Superior temporal gyrus (tissue), 1 donor: ENCODE results near the gene CREB5.
"Not testable (repeated sequence)": the region's sequence is repeated elsewhere in the genome, so short reads cannot be mapped to it uniquely, and the experiment has no call there.

Experiments used
- DNase-seq: peaks from one replicate; pipeline ENCODE4 v3.0.0-alpha.2; 2016; ENCODE audit errors: extremely low spot score

The CREB5 gene

DNA sequence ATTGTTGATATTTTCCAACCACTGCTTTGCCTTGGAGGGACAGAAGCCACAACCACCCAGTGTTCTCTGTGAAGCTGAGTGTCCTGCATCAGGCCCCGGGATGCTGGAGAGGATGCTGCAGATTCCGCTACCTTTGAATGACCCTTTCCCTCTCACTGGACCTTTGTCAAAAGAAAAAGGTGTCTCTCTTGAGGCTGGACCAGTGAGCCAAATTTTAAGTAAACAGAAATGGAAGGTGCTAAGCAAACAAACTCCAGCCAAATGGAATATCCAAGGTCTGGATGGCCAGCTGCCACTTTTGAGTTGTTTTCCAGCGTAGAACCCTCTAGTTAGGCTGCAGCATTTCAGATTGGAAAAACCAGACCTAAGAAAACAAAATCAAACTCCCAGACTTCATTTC is 400.3 kb downstream of the CREB5 start:
- DNase-seq: no peak

DNA sequence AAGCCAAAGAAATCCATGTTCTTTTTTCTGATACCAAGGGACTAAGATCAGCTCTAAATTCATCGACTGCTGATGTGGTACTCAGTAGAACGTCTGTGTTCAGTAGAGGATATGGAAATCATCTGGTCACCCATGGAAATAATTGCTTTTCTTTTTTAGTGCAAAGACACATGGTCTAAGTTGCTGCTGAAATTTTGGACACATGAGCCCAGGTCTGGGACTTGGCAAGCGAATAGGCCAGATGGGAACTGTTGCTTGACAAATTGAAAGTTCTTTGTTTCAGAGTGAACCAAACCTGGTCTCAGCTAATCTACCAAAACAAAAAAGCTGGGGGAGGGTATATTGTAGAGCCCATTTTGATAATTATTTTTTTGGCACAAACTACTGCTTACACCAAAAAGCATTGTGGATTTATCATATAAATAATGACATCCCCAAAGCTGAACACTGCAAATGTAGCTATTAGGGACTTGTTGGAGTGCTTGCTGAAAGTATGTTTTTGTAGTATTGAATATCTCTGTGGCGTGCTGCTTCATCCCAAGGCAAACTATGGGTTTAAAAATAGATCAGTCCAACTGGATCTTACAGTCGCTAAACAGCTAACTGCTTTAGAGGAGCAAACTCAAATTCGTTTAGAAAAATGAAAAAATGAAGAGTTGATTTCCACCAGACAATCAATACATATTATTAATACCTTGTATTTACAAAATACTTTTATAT is 401.1 kb downstream of the CREB5 start:
- DNase-seq: no peak

GRCh38 chr7:28815369-28815927 is 403.1 kb downstream of the CREB5 start:
- no peak for DNase-seq

- DNase-seq: no peak
Measured at GRCh38 chr7:28815928-28816373, 403.6 kb downstream of the CREB5 start.

DNA sequence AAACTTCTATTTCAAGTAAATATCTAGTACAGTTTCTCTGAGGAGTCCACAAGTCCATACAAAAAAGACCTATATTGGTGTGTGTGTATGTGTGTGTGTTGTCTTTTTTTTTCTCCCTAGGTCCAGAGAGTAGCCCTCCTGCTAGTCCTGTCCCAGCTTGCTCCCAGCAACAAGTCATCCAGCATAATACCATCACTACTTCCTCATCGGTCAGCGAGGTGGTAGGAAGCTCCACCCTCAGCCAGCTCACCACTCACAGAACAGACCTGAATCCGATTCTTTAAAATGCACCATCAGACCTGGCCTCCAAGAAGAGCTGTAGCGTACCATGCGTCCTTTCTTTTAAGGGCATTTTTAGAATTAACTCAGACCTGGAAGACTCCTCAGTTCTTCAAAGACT is 406.7 kb downstream of the CREB5 start:
- no peak for DNase-seq

- DNase-seq: no peak
Measured at GRCh38 chr7:28823582-28823981, 411.3 kb downstream of the CREB5 start.

DNA sequence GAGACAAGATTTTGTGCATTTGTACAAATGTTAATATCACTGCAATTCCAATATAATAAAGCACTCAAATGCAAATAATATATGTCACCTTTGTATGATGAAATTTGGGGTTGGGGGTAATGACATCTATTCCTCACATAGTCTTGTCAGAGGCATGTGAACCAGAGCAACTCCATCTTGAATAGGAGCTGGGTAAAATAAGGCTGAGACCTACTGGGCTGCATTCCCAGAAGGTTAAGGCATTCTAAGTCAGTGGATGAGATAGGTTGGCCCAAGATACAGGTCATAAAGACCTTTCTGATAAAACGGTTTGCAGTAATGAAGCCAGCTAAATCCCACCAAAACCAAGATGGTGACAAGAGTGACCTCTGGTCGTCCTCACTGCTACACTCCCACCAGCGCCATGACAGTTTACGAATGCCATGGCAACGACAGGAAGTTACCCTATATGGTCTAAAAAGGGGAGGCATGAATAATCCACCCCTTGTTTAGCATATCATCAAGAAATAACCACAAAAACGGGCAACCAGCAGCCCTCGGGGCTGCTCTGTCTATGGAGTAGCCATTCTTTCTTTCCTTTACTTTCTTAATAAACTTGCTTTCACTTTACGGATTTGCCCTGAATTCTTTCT is 413.6 kb downstream of the CREB5 start:
- not testable (repeated sequence) for DNase-seq

DNA sequence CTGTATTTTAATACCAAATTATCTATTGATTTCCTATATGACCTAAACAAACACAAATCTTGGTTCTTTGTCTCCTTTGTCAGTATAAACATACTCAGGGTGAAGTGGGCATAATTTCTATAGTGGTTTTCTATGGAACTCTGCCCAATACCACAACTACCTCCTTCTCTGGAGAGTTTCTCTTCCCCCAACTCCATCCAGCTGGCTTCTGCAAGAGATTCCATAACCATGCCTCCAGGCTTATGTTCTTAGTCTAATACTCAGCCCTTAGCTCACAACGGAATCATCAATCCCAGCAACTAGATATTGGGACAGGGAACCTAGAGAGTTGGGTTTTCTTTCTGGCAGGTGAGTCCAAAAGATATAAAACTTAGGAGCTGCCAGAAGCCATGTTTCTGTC is 418.5 kb downstream of the CREB5 start:
- DNase-seq: no peak

- no peak for DNase-seq
Measured at GRCh38 chr7:28832669-28833068, 420.4 kb downstream of the CREB5 start.

DNA sequence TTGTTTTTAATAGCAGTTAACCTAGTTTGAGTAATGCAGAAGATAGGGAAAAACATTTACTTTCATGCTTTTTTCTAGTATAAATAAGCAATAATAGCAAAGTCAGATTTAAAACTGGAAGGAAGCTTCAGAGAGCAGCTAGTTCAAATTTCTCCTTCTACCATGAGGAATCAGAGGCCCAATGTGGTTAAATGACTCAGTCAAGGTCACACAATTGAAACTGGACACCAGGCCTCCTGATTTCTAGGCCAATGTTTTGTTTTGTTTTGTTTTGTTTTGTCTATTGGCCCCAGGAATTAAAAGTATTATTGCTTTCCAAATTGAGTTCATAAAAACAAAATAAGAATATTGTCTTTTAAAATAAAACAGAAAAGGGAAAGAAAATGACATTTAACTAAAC is 423.5 kb downstream of the CREB5 start:
- no peak for DNase-seq

DNA sequence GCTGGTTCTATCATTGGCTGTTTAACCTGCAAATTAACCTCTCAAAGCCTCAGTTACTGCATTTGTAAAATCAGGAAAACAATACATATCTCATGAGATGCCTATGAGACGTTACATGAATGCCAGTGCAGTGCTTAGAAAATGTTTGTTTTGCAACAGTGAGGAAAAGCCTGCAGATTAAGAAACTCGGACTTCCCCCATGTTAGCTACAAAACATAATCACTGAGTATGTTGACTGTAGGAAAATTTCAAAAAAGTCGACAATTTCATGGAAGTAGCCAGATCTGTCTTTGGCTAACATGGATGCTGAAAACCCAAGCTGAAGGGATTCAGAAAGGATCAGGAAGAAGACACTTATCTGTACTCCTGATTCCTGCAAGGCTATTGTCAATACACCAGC is 424.4 kb downstream of the CREB5 start:
- DNase-seq: no peak

- no peak for DNase-seq
Measured at GRCh38 chr7:28837216-28837615, 424.9 kb downstream of the CREB5 start.

DNA sequence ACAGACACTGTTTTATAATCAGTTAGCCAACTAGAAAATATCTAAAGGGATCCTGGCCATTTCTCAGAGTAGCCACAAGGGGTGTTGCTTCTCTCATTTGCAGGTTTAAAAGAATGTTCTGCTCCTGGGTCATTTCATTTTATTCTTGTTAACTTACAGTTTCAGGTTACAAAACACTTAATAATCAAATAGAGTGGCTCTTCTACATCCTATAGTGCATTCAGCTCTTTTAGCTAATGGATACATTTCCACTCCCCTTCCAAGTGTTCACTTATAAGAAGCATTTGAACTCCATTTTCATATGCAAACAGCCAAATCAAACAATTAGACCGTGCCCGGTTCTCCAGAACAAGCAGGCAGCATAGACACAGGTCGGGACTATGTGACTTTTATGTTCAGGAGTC is 428.3 kb downstream of the CREB5 start:
- peak; percentile 51 for DNase-seq

GRCh38 chr7:28841766-28842165 is 429.4 kb downstream of the CREB5 start:
- no peak for DNase-seq

GRCh38 chr7:28842769-28843295 is 430.5 kb downstream of the CREB5 start:
- DNase-seq: no peak

DNA sequence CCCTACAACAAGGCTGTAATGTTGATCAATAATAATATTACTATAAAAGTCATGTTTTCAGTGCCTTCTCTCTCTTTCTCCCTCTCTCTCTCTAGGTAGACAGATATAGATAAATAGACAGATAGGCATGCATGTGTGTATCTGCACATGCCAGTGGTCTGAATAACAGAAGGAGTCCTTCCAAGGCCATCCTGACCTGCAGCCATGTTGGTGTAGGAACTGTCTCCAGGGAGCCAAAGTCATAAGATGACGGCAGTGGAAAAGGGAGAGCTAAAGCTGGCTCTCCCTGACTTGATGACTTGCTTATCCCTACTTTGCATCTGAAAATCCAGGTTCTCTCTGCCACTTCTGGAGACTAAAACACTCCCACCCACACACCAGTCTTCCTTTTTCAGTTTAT is 432.8 kb downstream of the CREB5 start:
- no peak for DNase-seq

- DNase-seq: no peak
Measured at GRCh38 chr7:28847176-28847575, 434.9 kb downstream of the CREB5 start.

DNA sequence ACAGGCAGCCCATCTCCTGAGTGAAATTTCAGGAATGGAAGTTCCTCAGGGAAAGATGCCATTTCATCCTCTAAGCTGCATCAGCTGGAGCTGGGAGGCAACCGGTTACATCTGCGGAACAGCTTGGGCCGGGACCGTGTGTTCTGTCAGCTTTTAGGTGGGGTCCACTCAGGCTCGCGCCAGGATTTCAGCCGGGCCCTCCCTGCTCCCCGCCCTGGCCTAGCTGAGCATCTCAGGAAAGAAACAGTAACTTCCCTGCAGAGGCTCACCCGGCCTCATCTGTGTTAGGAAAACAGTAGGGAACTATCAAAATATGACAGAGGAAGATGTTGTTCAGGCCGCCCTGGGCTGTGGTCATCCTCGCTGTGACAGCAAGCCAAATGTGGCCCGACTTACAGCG is 435.4 kb downstream of the CREB5 start:
- DNase-seq: no peak

- no peak for DNase-seq
Measured at GRCh38 chr7:28848906-28849305, 436.6 kb downstream of the CREB5 start.

- no peak for DNase-seq
Measured at GRCh38 chr7:28850699-28851098, 438.4 kb downstream of the CREB5 start.

DNA sequence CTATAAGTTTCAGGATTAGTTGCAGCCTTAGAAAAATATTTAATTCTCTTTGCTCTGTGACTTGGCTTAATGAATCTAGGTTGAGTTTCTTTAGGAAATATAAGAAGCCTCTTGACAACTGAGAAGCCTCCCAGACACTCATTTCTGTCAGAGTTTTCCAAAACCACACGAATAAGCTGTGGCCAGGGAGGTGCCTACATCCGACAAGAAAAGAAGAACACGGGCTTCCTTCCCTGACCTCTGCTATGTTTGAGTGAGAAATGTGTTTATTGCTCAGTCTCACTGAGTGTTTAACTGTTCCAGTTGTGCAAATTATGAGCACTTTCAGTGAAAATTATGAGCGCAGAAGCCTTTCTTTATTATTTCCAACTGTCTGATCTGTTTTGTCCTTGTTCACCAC is 440.8 kb downstream of the CREB5 start:
- DNase-seq: peak; percentile 53

DNA sequence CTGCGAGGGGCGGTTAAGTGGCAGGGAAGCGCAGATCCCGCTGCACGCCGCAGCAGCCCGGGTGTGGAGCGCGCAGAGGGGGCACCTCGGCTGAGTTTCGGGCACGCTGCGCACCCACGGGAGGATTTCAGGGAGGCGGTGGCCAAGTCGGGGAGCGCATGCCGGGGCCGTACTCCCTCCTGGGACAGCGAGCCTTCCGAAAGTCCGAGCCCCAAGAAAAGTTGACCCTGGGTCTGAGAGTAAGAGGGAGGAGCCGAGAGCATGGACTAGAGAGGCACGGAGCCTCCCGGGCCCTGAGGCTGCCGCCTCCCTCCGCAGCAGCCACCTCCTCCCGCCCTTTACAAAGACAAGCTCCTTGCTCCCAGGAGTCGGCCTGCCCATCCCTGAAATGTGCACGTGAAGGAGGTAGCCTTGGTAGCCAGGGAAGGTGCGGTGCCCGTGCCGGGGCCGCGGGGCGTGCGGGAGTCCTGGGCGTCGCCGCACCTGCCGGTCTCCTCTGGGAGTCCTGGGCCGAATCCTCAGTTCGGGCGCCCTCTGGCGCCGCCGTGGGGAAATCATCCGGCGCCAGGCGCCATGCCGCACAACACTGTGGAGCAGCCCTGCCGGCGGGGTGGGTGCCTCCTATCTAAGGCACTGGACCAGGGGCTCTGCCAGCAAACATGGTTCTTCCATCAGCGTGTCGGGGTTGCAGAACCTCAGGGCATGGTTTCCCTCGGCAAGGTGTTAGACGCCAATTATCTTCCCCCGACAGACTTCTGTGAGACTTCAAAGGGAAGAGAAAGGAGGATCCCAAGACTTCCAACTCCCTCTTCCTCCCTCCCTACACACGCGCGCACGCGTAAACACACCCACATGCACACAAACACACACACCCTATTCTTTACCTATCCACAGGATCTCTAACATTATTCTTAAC is 441.8 kb downstream of the CREB5 start:
- peak; percentile 91 for DNase-seq
